ENCODE measurements around the gene EARS2. TPM values are rescaled to one million over a fixed set of nuclear protein-coding genes. Genes with fewer than 3 reads are reported as not detected.
A peak's percentile ranks its signal among the peaks of the same experiment; 100 is the strongest.
"Not testable (repeated sequence)": the region's sequence is repeated elsewhere in the genome, so short reads cannot be mapped to it uniquely, and the experiment has no call there.

The EARS2 gene
- total and polyA plus RNA-seq, 4 donors = 4.8 to 14.9 (median 8.6) TPM

- H3K36me3 ChIP-seq (ENCODE audit: control insufficient read depth in 1 of 2, insufficient read depth in 2 of 2, low read length in 1 of 2) = peaks cover 0 to 2% of the 10 kb centered on the region in 2 donors
- ATAC-seq (ENCODE audit: low FRiP score) = no peak
- intact Hi-C loops (cut with DNase I) = no loop called here
- no peak for DNase-seq
- H3K27ac ChIP-seq (ENCODE audit: low read depth in 1 of 2, low read length in 2 of 2) = no peak overlapping the region
- H3K4me3 ChIP-seq (ENCODE audit: low read length in 2 of 2) = no peak overlapping the region
- no peaks in the 10 kb centered on the region for H3K9me3 ChIP-seq (ENCODE audit: control insufficient read depth, low read length)
- no peaks in the 10 kb centered on the region for H3K4me1 ChIP-seq (ENCODE audit: control insufficient read depth in 1 of 2, insufficient read depth in 2 of 2, low read length in 2 of 2)
- WGBS, 2 donors = 97 to 100% methylated on average over 5 of the region's 5 CpGs
- no peaks in the 10 kb centered on the region for H3K27me3 ChIP-seq (ENCODE audit: control insufficient read depth in 1 of 2, insufficient read depth in 2 of 2, low read length in 1 of 2)
These were observed 41.3 kb downstream of the EARS2 start for GRCh38 chr16:23515881-23516280.

GRCh38 chr16:23514381-23515152 is 42.6 kb downstream of the EARS2 start:
- H3K9me3 ChIP-seq (ENCODE audit: control insufficient read depth, low read length) = no peaks in the 10 kb centered on the region
- no peaks in the 10 kb centered on the region for H3K27me3 ChIP-seq (ENCODE audit: control insufficient read depth in 1 of 2, insufficient read depth in 2 of 2, low read length in 1 of 2)
- intact Hi-C loops (cut with DNase I) = no loop called here
- WGBS, 2 donors = 84 to 86% methylated on average over 7 of the region's 7 CpGs
- DNase-seq (peak in 1 of 2 donors; percentile 5), ATAC-seq (ENCODE audit: low FRiP score) (no peak)
- H3K36me3 ChIP-seq (ENCODE audit: control insufficient read depth in 1 of 2, insufficient read depth in 2 of 2, low read length in 1 of 2) = peaks cover 0 to 2% of the 10 kb centered on the region in 2 donors
- no peaks in the 10 kb centered on the region for H3K4me1 ChIP-seq (ENCODE audit: control insufficient read depth in 1 of 2, insufficient read depth in 2 of 2, low read length in 2 of 2)
- H3K27ac ChIP-seq (ENCODE audit: low read depth in 1 of 2, low read length in 2 of 2) = no peak overlapping the region
- no peak overlapping the region for H3K4me3 ChIP-seq (ENCODE audit: low read length in 2 of 2)

- intact Hi-C loops (cut with DNase I) = no loop called here
- 90 to 93% methylated on average over 4 of the region's 4 CpGs for WGBS, 2 donors
- ATAC-seq (ENCODE audit: low FRiP score) = no peak
These were observed 44.9 kb downstream of the EARS2 start for GRCh38 chr16:23512168-23512695.

GRCh38 chr16:23511731-23512130 is 45.4 kb downstream of the EARS2 start:
- Histone ChIP-seq H3K36me3 (ENCODE audit: control insufficient read depth in 1 of 2, insufficient read depth in 2 of 2, low read length in 1 of 2) (peaks cover 0 to 2% of the 10 kb centered on the region in 2 donors), H3K4me1 (ENCODE audit: control insufficient read depth in 1 of 2, insufficient read depth in 2 of 2, low read length in 2 of 2) (no peaks in the 10 kb centered on the region), H3K27ac (ENCODE audit: low read depth in 1 of 2, low read length in 2 of 2) (no peak overlapping the region), H3K27me3 (ENCODE audit: control insufficient read depth in 1 of 2, insufficient read depth in 2 of 2, low read length in 1 of 2) (no peaks in the 10 kb centered on the region), H3K9me3 (ENCODE audit: control insufficient read depth, low read length) (no peaks in the 10 kb centered on the region), H3K4me3 (ENCODE audit: low read length in 2 of 2) (no peak overlapping the region)
- ATAC-seq (ENCODE audit: low FRiP score) (no peak), DNase-seq (no peak)
- intact Hi-C loops (cut with DNase I) = no loop called here
- WGBS, 2 donors = 80 to 86% methylated on average over 7 of the region's 7 CpGs

More at GRCh38 chr16:23512168-23512695, 44.9 kb downstream of the EARS2 start:
- H3K27me3 ChIP-seq (ENCODE audit: control insufficient read depth in 1 of 2, insufficient read depth in 2 of 2, low read length in 1 of 2) = no peaks in the 10 kb centered on the region
- H3K4me3 ChIP-seq (ENCODE audit: low read length in 2 of 2) = no peak overlapping the region
- H3K36me3 ChIP-seq (ENCODE audit: control insufficient read depth in 1 of 2, insufficient read depth in 2 of 2, low read length in 1 of 2) = peaks cover 0 to 2% of the 10 kb centered on the region in 2 donors
- H3K4me1 ChIP-seq (ENCODE audit: control insufficient read depth in 1 of 2, insufficient read depth in 2 of 2, low read length in 2 of 2) = no peaks in the 10 kb centered on the region
- DNase-seq = no peak
- no peaks in the 10 kb centered on the region for H3K9me3 ChIP-seq (ENCODE audit: control insufficient read depth, low read length)
- H3K27ac ChIP-seq (ENCODE audit: low read depth in 1 of 2, low read length in 2 of 2) = no peak overlapping the region

GRCh38 chr16:23510915-23511270 is 46.3 kb downstream of the EARS2 start:
- H3K27ac ChIP-seq (ENCODE audit: low read depth in 1 of 2, low read length in 2 of 2); H3K36me3 ChIP-seq (ENCODE audit: control insufficient read depth in 1 of 2, insufficient read depth in 2 of 2, low read length in 1 of 2); H3K27me3 ChIP-seq (ENCODE audit: control insufficient read depth in 1 of 2, insufficient read depth in 2 of 2, low read length in 1 of 2); H3K4me1 ChIP-seq (ENCODE audit: control insufficient read depth in 1 of 2, insufficient read depth in 2 of 2, low read length in 2 of 2); H3K9me3 ChIP-seq (ENCODE audit: control insufficient read depth, low read length); DNase-seq; intact Hi-C loops (cut with DNase I); ATAC-seq (ENCODE audit: low FRiP score): not testable (repeated sequence)
- peak overlapping the region in 1 of 2 donors; percentile 81 for H3K4me3 ChIP-seq (ENCODE audit: low read length in 2 of 2)
- WGBS, 2 donors = 75 to 76% methylated on average over 9 to 10 of the region's 10 CpGs

- Histone ChIP-seq H3K4me3 (ENCODE audit: low read length in 2 of 2) (peak within 1 kb of the TSS; percentile 81 to 86), H3K27me3 (ENCODE audit: control insufficient read depth in 1 of 2, insufficient read depth in 2 of 2, low read length in 1 of 2) (no peaks in the 10 kb centered on the region), H3K36me3 (ENCODE audit: control insufficient read depth in 1 of 2, insufficient read depth in 2 of 2, low read length in 1 of 2) (peaks cover 0 to 2% of the 10 kb centered on the region in 2 donors), H3K27ac (ENCODE audit: low read depth in 1 of 2, low read length in 2 of 2) (peak within 1 kb of the TSS in 1 of 2 donors; percentile 44), H3K4me1 (ENCODE audit: control insufficient read depth in 1 of 2, insufficient read depth in 2 of 2, low read length in 2 of 2) (no peaks in the 10 kb centered on the region), H3K9me3 (ENCODE audit: control insufficient read depth, low read length) (no peaks in the 10 kb centered on the region)
- DNase-seq = peak; percentile 90 to 95
- intact Hi-C loops (cut with DNase I) = no loop called here
- peak; percentile 94 for ATAC-seq (ENCODE audit: low FRiP score)
- WGBS, 2 donors = 1 to 2% methylated on average over 65 to 71 of the region's 71 CpGs
These were observed 46.8 kb downstream of the EARS2 start, which contains the start of gene GGA2 for GRCh38 chr16:23510164-23510914. GGA2 (minus strand) TSS chr16:23510494; CDS start chr16:23510411, 83 bp downstream.

- Histone ChIP-seq H3K27ac (ENCODE audit: low read depth in 1 of 2, low read length in 2 of 2) (no peak overlapping the region), H3K36me3 (ENCODE audit: control insufficient read depth in 1 of 2, insufficient read depth in 2 of 2, low read length in 1 of 2) (peaks cover 0 to under 1% of the 10 kb centered on the region in 2 donors), H3K9me3 (ENCODE audit: control insufficient read depth, low read length) (no peaks in the 10 kb centered on the region), H3K4me1 (ENCODE audit: control insufficient read depth in 1 of 2, insufficient read depth in 2 of 2, low read length in 2 of 2) (no peaks in the 10 kb centered on the region), H3K4me3 (ENCODE audit: low read length in 2 of 2) (peak overlapping the region; percentile 81 to 86), H3K27me3 (ENCODE audit: control insufficient read depth in 1 of 2, insufficient read depth in 2 of 2, low read length in 1 of 2) (no peaks in the 10 kb centered on the region)
- 0 to 1% methylated on average over 12 to 17 of the region's 17 CpGs for WGBS, 2 donors
- ATAC-seq (ENCODE audit: low FRiP score) = peak; percentile 33
- DNase-seq = peak in 1 of 2 donors; percentile 36
- intact Hi-C loops (cut with DNase I) = loop anchor here in 1 of 2 donors (5.0 kb wide), 1 partner anchor 48 kb away; the partner anchor contains the start of genes EARS2 and UBFD1
These were observed 47.4 kb downstream of the EARS2 start for GRCh38 chr16:23509782-23510163.

GRCh38 chr16:23509441-23509754 is 47.8 kb downstream of the EARS2 start:
- H3K27ac ChIP-seq (ENCODE audit: low read depth in 1 of 2, low read length in 2 of 2) = no peak overlapping the region
- H3K36me3 ChIP-seq (ENCODE audit: control insufficient read depth in 1 of 2, insufficient read depth in 2 of 2, low read length in 1 of 2) = no peaks in the 10 kb centered on the region
- DNase-seq (no peak), ATAC-seq (ENCODE audit: low FRiP score) (no peak)
- no peaks in the 10 kb centered on the region for H3K27me3 ChIP-seq (ENCODE audit: control insufficient read depth in 1 of 2, insufficient read depth in 2 of 2, low read length in 1 of 2)
- no peaks in the 10 kb centered on the region for H3K9me3 ChIP-seq (ENCODE audit: control insufficient read depth, low read length)
- intact Hi-C loops (cut with DNase I) = loop anchor here in 1 of 2 donors (5.0 kb wide), 1 partner anchor 48 kb away; the partner anchor contains the start of genes EARS2 and UBFD1
- H3K4me1 ChIP-seq (ENCODE audit: control insufficient read depth in 1 of 2, insufficient read depth in 2 of 2, low read length in 2 of 2) = no peaks in the 10 kb centered on the region
- peak overlapping the region; percentile 81 to 86 for H3K4me3 ChIP-seq (ENCODE audit: low read length in 2 of 2)
- WGBS, 2 donors = 1 to 4% methylated on average over 5 of the region's 5 CpGs
